Measurements from ENCODE around the gene CHD9NB.

GRCh38 chr16:53061701-53062159 lies 9.0 kb upstream of the CHD9NB start:
- TF ChIP-seq CTCF (IDR thresholded peaks at IDR 0.05 in 2 of 3, conservative IDR thresholded peaks at IDR 0.05 in 1 of 3; ENCODE audit: insufficient read depth in 2 of 3, low read depth in 1 of 3, low read length in 3 of 3) (no peak), ZNF780A (CRISPR knock-in tag; IDR thresholded peaks at IDR 0.05) (no peak), RBM22 (IDR thresholded peaks at IDR 0.05; ENCODE audit: low read depth, low read length, poor library complexity, severe bottlenecking) (no peak), CEBPZ (IDR thresholded peaks at IDR 0.05; ENCODE audit: borderline replicate concordance, low read depth, low read length) (no peak), ZNF766 (CRISPR knock-in tag; conservative IDR thresholded peaks at IDR 0.05) (no peak)

Measured in K562 (cell line).